WTC11 (cell line): ENCODE measurements around the gene PSMD5.

Source experiments
- ATF2 ChIP-seq: sonication (generic); formaldehyde crosslinking; IDR thresholded peaks from 2 replicates; pipeline ENCODE4 v1.8.1; 2022; ENCODE audit warnings: low read depth, missing genetic modification reagents, borderline replicate concordance
- CBFB ChIP-seq: sonication (generic); formaldehyde crosslinking; IDR thresholded peaks from 2 replicates; pipeline ENCODE4 v1.8.1; 2022; ENCODE audit warnings: mild to moderate bottlenecking, low read depth, missing genetic modification reagents
- HMGA2 ChIP-seq: fragments of 250-450 bp; sonication (Bioruptor Pico); IDR thresholded peaks from 2 replicates; pipeline ENCODE4 v1.4.0; 2021; ENCODE audit warnings: mild to moderate bottlenecking, moderate library complexity
- HMGXB4 ChIP-seq: sonication (generic); formaldehyde crosslinking; IDR thresholded peaks from 2 replicates; pipeline ENCODE4 v1.8.1; 2023; ENCODE audit warnings: mild to moderate bottlenecking, moderate library complexity, missing genetic modification reagents
- MXD4 ChIP-seq: fragments of 250-450 bp; sonication (Bioruptor Pico); IDR thresholded peaks from 2 replicates; pipeline ENCODE4 v1.8.0; 2021; ENCODE audit warnings: mild to moderate bottlenecking, moderate library complexity, borderline replicate concordance
- NR2C2 ChIP-seq: sonication (generic); formaldehyde crosslinking; IDR thresholded peaks from 2 replicates; pipeline ENCODE4 v1.8.0; 2022; ENCODE audit warnings: mild to moderate bottlenecking, missing genetic modification reagents
- NR3C1 ChIP-seq: sonication (generic); formaldehyde crosslinking; conservative IDR thresholded peaks from 2 replicates; pipeline ENCODE4 v1.8.1; 2023; ENCODE audit warnings: low read depth, mild to moderate bottlenecking, missing genetic modification reagents
- SP1 ChIP-seq: sonication (generic); formaldehyde crosslinking; conservative IDR thresholded peaks from 2 replicates; pipeline ENCODE4 v1.8.1; 2022; ENCODE audit warnings: missing genetic modification reagents
- TCF7 ChIP-seq: sonication (generic); formaldehyde crosslinking; IDR thresholded peaks from 2 replicates; pipeline ENCODE4 v1.8.0; 2022; ENCODE audit warnings: mild to moderate bottlenecking, low read depth, missing genetic modification reagents, moderate library complexity
- ZNF138 ChIP-seq: sonication (generic); formaldehyde crosslinking; conservative IDR thresholded peaks from 2 replicates; pipeline ENCODE4 v1.8.1; 2022; ENCODE audit warnings: mild to moderate bottlenecking, moderate library complexity, missing genetic modification reagents
- ZNF423 ChIP-seq: fragments of 250-450 bp; sonication (Bioruptor Pico); IDR thresholded peaks from 2 replicates; pipeline ENCODE4 v2.1.2; 2022; ENCODE audit warnings: mild to moderate bottlenecking, moderate library complexity
- TF ChIP-seq, protein P1 (sequence below): fragments of 200-600 bp; IDR thresholded peaks from 2 replicates; pipeline ENCODE4 v1.8.0; 2022; ENCODE audit warnings: antibody characterized with exemption
- TF ChIP-seq, protein P2 (sequence below): sonication (generic); formaldehyde crosslinking; conservative IDR thresholded peaks from 2 replicates; pipeline ENCODE4 v1.8.1; 2023; ENCODE audit warnings: mild to moderate bottlenecking, low read depth, missing genetic modification reagents, moderate library complexity
- TF ChIP-seq, protein P3 (sequence below): sonication (generic); formaldehyde crosslinking; conservative IDR thresholded peaks from 2 replicates; pipeline ENCODE4 v1.8.1; 2022; ENCODE audit warnings: mild to moderate bottlenecking, missing genetic modification reagents

DNA sequence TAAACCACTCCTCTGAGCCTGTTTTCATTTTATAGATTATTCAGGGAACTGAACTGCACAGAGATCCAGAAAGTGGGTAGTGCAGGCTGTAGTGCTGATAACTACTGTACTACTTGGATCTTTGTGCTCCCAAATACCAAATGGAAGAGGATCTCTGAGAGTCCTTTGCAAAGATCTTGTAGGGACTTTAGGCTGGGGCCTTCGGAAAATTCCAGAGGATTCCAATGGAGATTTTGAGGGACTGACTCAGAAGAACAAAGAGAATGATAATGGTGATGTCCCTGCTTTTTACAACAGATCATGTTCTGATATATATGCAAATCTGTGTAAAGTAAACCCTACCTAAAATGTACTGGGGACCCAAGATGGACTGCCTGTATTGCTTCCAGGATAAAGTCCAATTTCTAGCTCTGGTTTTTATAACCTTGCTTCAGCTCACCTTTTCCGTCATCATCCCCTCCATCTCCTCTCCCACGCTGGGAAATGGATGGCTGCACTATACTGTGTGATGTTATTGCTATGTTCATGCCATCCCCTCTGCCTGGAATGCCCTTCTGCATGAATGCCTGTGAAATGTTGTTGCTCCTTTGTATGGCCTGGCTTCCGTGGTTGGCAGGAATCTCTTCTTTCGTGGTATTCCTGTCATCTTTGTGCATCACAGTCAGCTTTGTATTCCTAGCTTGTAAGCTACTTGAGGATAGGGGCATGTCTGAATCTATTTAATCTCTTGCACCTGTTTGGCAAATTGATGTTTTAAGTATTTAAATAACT is 9.7 kb upstream of the PSMD5 start:
- TF ChIP-seq, protein P1, sequence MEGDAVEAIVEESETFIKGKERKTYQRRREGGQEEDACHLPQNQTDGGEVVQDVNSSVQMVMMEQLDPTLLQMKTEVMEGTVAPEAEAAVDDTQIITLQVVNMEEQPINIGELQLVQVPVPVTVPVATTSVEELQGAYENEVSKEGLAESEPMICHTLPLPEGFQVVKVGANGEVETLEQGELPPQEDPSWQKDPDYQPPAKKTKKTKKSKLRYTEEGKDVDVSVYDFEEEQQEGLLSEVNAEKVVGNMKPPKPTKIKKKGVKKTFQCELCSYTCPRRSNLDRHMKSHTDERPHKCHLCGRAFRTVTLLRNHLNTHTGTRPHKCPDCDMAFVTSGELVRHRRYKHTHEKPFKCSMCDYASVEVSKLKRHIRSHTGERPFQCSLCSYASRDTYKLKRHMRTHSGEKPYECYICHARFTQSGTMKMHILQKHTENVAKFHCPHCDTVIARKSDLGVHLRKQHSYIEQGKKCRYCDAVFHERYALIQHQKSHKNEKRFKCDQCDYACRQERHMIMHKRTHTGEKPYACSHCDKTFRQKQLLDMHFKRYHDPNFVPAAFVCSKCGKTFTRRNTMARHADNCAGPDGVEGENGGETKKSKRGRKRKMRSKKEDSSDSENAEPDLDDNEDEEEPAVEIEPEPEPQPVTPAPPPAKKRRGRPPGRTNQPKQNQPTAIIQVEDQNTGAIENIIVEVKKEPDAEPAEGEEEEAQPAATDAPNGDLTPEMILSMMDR, result no peak
- TF ChIP-seq, protein P2, sequence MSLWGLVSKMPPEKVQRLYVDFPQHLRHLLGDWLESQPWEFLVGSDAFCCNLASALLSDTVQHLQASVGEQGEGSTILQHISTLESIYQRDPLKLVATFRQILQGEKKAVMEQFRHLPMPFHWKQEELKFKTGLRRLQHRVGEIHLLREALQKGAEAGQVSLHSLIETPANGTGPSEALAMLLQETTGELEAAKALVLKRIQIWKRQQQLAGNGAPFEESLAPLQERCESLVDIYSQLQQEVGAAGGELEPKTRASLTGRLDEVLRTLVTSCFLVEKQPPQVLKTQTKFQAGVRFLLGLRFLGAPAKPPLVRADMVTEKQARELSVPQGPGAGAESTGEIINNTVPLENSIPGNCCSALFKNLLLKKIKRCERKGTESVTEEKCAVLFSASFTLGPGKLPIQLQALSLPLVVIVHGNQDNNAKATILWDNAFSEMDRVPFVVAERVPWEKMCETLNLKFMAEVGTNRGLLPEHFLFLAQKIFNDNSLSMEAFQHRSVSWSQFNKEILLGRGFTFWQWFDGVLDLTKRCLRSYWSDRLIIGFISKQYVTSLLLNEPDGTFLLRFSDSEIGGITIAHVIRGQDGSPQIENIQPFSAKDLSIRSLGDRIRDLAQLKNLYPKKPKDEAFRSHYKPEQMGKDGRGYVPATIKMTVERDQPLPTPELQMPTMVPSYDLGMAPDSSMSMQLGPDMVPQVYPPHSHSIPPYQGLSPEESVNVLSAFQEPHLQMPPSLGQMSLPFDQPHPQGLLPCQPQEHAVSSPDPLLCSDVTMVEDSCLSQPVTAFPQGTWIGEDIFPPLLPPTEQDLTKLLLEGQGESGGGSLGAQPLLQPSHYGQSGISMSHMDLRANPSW, result no peak
- TF ChIP-seq CBFB, result no peak
- TF ChIP-seq SP1 (CRISPR knock-in tag), result no peak
- TF ChIP-seq MXD4, result no peak
- no peak for TF ChIP-seq HMGA2 (CRISPR knock-in tag)
- no peak for TF ChIP-seq ATF2 (CRISPR knock-in tag)
- no peak for TF ChIP-seq NR3C1 (CRISPR knock-in tag)
- no peak for TF ChIP-seq HMGXB4 (CRISPR knock-in tag)
- TF ChIP-seq NR2C2 (CRISPR knock-in tag), result no peak
- TF ChIP-seq ZNF423 (CRISPR knock-in tag), result no peak
- TF ChIP-seq, protein P3, sequence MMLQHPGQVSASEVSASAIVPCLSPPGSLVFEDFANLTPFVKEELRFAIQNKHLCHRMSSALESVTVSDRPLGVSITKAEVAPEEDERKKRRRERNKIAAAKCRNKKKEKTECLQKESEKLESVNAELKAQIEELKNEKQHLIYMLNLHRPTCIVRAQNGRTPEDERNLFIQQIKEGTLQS, result no peak
- TF ChIP-seq TCF7, result no peak
- TF ChIP-seq ZNF138 (CRISPR knock-in tag), result no peak
